Stimulated activated CD8-positive, alpha-beta memory T cell treated with anti-CD3 and anti-CD28 coated beads, Interleukin-7, amount 100 ng/mL, for 4 hours (primary cell): ENCODE results near the gene FAM187B.
A peak's percentile ranks its signal among the peaks of the same experiment; 100 is the strongest.

Source experiments
- DNase-seq, 2 donors: peaks; one replicate each; pipeline ENCODE4 v3.0.0-alpha.2; 2020; ENCODE audit warnings: low read depth in 2 of 2

Gene FAM187B

GRCh38 chr19:35228177-35228930 lies at the start of gene FAM187B:
TSS of gene FAM187B (minus strand) at chr19:35228739. CDS start at chr19:35228680, 59 bp downstream.
- no peak for DNase-seq

DNA sequence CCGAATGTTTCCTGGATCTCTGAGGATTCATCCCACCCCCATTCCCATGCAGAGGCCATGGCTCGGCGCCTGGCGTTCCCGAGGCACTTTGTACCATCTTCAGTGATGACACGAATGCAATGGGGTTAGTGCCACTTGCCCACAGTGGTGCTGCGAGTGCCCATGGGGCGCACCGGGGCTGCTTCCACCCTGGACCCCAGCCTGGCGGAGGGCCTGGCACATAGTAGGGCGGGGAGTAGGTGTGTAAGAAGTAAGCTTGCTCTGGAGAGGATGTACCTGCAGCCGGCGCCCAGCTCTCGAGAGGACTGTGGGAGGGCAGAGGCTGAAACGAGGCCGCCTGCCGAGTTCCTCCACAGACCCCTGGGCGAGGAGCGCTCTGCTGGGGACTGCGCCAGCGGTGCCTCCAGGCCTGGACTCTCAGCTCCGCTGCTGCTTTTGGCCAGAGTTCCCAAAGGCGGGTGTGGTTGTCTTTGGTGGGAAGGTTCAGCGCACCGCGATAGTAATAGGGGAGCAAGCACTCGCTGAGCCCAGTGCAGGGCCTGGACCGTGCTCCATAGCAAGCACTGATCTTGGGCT lies 48.3 kb upstream of the FAM187B start:
- DNase-seq, result no peak

GRCh38 chr19:35274323-35274722 lies 45.8 kb upstream of the FAM187B start:
- no peak for DNase-seq

DNA sequence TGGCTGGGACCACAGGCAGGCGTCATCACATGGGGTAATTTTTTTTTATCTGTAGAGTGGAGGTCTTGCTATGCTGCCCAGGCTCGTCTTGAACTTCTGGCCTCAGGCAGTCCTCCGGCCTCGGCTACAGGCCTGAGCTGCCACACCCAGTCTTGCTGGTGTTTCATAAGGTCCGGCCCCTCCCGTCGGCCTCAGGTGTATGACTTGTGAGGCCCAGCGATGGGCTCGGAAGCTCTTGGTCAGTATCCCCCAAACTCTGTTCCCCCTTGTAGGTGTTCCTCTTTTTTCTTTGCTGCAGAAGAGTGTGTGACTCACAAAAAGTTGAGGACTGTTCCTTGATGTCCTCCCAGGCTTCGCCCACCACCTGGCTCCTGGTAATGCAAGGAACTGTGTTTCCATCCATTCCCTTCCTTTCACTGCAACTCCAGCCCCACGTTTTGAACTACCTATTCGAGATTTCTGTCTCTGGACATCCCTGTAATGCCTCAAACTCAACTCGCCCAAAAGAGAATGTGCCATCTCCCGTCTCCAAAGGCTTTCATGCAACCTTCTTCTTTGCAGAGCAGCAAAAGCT lies 45.2 kb upstream of the FAM187B start:
- DNase-seq, result no peak

- no peak for DNase-seq
Measured at GRCh38 chr19:35272954-35273649, 44.6 kb upstream of the FAM187B start.

DNA sequence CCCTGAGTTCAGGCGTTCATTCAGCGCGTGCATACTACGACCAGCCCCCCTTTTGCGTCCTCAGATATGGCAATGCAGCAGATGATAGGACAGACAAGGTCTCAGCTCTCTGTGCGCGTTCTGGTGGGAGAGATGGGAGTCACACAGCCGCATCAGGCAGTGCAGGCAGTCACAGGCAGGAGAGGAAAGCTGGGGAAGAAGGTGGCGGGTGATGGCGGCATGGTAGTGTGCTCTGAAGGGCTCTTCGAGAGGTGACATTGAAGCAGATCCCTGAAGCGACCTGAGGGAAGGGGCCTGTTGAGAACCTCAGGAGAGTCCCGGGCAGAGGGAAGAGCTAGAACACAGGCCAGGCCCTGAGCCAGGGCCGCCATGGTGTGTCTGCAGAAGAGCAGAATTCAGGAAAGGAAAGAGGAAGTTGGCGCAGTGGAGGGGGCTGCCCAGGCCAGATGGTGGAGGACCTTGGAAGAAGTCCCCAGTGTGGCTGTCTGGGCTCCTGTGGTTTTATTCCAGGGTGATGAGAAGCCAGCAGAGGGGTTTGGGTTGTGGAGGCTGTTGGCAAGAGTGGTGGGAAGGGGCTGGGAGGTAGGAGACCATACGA lies 43.7 kb upstream of the FAM187B start:
- no peak for DNase-seq

- DNase-seq, result no peak
Measured at GRCh38 chr19:35271546-35271945, 43.0 kb upstream of the FAM187B start.

- DNase-seq, result no peak
Measured at GRCh38 chr19:35270381-35270811, 41.9 kb upstream of the FAM187B start.

DNA sequence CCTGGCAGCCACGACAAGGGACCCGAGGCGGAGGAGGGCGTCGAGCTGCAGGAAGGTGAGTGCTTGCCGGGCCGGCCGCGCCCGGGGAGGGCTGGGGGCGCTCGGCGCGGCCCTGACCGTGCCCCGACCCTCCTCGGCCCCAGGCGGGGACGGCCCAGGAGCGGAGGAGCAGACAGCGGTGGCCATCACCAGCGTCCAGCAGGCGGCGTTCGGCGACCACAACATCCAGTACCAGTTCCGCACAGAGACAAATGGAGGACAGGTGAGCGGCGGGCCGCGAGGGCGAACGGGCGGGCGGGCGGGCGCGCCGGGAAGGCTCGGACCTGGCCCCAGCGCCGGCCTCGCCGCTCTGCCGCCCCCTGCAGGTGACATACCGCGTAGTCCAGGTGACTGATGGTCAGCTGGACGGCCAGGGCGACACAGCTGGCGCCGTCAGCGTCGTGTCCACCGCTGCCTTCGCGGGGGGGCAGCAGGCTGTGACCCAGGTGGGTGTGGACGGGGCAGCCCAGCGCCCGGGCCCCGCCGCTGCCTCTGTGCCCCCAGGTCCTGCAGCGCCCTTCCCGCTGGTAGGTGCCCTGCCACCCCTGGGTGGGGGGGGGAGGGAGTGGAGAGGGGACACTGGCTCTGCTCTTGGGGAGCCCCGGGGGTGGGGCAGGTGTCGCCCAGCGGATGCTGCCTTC lies 41.0 kb upstream of the FAM187B start:
- peak; percentile 57 to 72 for DNase-seq

DNA sequence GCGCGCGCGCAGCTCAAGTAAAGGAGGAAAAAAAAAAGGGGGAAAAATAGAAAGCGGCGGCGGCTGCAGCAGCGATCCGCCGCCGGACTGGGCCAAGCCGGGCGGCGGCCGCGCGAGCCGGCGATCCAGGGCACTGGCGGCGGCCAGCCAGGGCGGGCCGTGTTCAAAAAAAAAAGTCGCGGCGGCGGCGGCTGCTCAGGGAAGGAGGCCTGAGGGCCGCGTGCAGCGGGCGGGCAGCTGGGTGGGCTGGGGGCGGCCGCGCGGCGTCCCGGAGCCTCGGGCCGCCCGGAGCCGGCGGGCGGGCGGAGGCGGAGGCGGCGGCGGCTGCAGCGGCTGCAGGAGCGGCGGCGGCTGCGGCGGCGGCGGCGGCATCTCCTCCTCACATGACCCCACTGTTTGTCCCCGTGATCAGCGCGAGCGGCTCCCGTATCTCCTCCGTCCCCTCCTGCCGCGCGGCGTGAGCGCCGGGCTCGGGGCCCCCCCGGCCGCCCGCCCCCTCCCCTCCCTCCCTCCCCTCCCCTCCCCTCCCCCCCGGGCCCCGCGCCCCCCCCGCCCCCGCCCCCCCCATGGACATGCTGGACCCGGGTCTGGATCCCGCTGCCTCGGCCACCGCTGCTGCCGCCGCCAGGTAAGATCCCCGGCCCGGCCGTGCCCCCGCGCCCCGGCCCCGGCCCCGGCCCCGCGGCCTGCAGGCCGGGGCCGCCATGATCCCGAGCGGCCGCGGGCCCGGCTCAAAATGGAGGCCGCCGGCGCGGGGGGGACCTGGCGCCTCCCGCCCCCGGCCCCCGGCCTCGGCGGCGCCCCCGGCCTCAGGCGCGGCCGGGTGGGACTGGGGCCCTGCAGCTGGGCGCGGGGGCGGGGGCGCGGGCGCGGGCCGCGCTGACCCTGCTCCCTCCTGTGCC lies 40.2 kb upstream of the FAM187B start, which contains the start of gene USF2:
Gene USF2 (plus strand): TSS at position 427 of the 902 bp plus-strand sequence. CDS start 140 bp downstream, at position 567.
- DNase-seq, result peak in 1 of 2 donors; percentile 55

DNA sequence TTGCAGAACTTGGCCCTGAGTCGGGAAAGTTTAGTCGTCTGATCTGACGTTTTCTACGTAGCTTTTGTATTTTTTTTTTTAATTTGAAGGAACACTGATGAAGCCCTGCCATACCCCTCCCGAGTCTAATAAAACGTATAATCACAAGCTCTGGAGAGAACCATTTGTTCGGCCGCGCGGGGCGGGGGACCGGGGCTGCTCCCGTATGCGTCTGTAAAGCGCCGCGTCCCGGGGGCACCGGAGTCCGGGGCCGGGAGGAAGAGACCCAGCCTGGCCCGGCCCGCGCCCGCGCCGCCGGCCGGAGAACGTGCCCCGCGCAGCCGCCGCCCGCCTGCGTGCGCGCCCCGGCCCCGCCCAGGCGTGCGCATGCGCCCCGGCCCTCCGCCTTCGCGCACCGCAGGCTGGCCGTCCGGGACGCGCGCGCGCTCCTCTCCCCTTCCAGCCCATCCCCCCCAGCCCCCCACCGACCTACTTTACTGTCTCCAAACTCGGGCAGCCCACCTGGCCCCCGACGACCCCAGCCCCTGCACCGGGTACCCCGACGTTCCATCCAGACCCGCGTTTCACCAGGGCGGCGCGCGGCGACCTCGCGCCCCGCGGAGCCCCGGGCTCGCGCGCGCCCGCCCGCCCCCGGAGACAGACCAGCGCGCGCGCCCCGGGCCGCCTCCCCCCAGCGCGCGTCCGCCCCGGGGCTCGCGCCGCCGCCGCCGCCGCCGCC lies 39.4 kb upstream of the FAM187B start:
- DNase-seq, result peak in 1 of 2 donors; percentile 74

DNA sequence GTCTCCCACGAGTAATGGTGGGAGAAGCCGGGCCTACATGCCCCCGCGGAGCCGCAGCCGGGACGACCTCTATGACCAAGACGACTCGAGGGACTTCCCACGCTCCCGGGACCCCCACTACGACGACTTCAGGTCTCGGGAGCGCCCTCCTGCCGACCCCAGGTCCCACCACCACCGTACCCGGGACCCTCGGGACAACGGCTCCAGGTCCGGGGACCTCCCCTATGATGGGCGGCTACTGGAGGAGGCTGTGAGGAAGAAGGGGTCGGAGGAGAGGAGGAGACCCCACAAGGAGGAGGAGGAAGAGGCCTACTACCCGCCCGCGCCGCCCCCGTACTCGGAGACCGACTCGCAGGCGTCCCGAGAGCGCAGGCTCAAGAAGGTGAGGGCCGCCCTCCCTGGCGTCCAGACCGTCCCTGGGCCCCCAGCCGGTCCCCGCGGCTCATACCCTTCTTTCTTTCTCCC lies 38.8 kb upstream of the FAM187B start:
- DNase-seq, result peak in 1 of 2 donors; percentile 55

GRCh38 chr19:35266520-35267352 lies 38.2 kb upstream of the FAM187B start:
- DNase-seq, result no peak

DNA sequence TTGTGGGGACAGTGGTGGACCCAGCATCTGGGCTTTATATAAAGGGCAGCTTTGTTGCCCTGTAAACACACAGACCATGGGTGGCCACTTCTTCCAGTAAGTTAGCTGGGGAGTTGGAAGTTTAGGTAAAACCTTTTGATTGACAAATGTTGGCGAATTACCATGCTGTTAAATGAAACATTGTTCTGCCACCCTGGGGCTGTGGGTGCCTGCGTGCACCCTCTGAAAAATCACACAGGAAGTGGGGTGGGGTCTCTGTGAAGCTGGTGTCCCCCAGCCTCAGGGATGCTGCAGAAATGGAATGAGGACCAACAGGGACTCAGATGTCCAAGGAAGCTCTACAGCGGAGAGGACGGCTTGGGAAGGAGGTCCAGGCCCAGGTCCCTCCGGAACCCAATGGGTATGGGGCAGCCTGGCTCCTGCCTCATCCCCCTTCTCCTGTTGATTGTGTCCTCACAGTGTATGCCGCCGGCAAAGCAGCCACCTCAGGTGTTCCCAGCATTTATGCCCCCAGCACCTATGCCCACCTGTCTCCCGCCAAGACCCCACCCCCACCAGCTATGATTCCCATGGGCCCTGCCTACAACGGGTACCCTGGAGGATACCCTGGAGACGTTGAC lies 37.5 kb upstream of the FAM187B start:
- no peak for DNase-seq

DNA sequence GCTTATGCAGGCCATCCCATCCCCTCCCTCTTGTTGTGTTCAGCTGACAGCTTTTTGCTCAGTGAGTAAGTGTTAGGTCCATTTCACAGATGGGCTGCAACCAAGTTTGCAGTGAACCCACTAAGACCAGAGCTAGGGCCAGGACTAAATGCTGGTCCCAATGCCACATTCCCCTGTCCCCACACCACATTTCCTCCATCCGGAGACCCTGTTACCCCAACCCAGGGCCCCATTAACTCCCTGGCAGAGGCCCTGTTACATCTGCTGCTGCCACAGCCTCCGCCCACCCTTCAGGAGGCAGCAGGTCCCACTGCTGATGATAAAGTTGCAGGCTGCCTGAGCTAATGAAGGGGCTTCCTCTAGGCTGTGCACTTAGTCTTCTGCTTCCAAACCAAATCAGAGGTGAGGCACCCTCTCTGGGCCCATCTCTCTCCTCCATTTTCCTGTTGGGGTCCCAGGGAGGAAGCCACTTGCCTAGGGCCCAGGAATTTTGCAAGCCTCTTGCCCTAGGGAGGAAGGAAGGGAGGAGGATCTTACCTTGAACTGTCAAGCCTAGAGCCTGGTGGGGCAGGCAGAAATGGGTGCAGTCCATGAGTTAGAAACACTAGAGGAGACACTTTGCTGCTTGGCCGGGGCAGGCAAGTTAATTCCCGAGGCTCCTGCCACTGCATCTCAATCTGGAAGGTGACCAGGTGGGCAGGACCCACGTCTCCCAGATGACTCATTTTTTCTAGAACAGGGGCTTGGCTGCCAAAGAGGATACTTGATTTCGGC lies 36.8 kb upstream of the FAM187B start:
- no peak for DNase-seq

GRCh38 chr19:35264268-35265125 lies 36.0 kb upstream of the FAM187B start:
- no peak for DNase-seq
